ENCODE results near the gene DBI.
"Not testable (repeated sequence)": the region's sequence is repeated elsewhere in the genome, so short reads cannot be mapped to it uniquely, and the experiment has no call there.

DBI gene

DNA sequence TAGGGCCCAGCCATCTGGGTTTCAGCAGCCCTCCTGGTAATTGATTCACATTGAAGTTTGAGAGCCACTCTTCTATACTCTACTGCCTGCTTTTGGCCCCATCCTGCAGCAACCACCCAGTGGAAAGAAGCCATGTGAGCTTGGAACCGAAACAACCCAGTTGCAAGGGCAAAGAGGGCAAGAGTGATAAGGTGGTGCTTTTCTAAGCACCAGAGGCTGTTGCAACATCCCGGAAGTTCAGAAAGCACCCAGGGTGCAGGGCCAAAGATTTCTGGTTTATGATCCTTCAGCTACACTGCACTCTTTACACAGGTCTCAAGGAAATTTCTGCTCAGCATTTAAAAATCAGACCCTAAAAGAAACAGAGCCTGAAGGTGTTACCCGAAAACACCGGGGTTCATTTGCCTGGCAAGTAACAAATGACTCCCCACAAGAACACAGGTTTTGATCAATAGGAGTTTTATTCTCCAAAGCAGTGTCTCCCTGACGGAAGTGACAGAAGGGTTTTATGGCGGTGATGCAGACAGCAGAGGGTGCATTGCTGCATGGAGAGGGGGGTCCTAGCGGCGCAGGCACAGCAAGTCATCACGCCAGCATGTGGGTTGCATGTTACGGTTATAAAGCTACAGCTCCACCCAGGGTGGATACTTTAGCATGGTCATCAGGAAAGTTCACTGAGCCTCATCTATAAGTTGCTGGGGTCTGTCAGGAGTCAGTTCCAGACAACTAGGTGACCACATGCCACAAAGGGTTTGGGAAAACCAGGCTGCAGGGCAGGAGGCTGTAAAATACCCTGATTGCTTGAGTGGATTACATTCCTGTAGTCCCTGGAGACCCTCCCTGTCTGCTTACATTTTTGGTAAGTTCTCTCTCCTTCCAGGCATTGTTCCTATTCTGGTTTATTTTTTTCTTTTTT is 36.1 kb downstream of the DBI start:
- DNase-seq: no peak

DNA sequence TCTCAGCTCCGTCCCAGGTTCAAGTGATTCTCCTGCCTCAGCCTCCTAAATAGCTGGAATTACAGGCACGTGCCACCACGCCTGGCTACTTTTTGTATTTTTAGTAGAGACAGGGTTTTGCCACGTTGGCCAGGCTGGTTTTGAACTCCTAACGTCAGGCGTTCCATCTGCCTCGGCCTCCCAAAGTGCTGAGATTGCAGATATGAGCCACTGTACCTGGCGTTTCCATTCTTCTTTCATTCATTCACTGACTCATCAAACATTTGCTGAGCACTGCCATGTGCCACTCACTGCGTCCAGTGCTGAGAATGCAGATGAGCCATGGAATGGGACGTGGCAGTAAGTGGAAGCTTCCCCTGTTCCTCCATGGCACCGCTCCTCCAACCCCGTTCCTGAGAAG is 36.8 kb downstream of the DBI start:
- not testable (repeated sequence) for DNase-seq

DNA sequence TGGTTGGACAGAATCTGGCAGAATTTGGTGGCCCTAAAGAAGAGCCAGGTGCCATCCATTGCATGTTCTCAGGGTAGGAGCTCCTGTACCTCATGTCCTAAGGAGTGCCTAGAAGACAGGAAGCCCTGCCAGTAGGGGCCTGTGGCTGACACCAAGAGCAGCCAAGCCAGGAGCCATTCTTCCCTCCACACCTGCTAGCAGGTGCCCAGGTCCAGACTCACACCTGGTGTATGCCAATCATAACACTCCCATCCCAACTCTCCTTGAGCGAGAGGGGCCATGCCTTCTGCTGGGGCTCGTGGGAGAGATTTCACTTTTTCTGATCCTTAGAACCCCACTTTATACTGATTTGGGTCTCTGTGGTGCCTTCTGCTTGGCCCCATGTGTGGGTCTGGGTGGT is 38.4 kb downstream of the DBI start:
- DNase-seq: no peak

DNA sequence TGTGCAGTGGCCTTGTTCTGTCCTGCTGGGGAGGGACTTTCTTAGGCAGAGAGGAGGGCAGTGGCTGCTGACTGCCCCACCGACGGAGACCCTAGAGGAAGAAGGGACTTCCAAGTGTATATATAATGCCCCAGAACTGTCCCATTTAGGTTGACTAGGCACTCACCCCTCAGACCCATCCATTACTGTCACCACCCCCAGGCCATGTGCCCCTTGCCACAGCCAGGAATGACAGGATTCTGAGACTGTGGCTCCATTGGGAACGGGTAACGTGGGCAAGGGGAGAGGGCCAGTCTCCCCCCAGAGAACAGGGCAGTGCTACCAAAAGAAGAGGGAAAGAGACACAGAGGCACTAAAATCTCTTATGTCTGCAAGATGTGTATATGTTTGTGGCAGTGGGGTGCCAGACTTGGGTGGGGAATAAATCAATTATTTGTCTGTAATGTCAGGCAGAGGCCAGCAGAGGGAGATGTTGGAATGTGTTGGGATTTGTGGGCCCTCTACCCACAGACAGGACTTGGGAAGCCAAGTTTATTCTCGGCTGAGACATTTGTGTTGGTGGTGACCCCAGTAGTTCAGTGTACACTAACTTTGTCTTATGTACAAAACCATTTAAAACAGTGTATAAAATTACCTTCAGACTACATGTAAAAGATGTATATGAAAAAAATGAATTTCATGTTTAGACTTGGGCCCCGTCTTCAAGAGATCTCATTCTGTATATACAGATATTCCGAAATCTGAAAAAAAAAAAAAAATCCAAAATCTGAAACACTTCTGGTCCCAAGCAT is 40.8 kb downstream of the DBI start:
- DNase-seq: no peak

DNA sequence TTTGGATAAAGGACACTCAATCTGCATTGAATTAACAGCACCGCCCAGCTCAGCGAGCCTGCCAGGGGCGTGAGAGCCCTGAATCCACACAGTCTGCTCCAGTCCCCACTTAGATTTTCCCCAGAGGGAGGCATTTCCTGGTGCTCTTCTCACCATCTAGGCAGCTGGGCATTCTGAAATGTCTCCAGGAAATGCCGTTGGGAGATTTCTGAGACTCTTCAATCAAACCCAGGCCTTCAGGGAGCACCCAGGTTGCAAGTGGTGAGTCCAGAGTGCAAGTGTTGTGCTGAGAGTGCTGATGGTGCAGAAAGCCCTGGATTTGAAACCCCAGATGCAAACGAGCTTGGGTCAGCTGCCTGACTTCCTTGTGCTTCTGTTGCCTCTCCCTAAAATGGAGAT is 41.4 kb downstream of the DBI start:
- DNase-seq: no peak

DNA sequence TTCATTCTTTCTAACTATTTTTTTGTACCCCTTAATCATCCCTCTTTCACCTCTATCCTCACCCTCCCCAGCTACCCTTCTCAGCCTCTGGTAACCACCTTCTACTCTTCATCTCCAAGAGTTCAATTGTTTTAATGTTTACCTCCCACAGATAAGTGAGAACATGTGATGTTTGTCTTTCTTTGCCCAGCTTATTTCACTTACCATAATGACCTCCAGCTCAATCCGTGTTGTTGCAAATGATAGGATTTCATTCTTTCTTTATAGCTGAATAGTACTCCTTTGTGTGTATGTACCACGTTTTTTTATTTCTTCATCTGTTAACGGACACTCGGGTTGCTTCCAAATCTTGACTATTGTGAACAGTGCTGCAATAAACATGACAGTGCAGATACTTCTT is 42.7 kb downstream of the DBI start:
- DNase-seq: no peak

DNA sequence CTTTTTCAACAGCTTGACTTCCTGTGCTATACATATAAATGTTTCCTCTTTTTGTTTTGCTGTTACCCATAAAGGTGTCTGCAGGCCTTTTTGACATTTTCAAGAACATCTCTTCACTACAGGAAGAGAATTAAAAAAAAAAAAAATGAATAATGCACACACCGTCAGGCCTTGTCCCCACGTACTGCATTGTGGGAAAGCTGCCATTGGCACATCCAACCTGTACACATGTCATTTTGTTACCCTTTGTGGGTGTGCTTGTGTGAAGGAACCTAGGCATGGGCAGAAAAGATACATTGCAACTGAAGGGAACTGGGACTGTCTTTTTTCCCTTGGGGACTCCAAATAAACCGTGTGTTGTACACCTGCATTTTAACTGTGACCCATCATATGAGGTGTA is 48.1 kb downstream of the DBI start:
- no peak for DNase-seq

DNA sequence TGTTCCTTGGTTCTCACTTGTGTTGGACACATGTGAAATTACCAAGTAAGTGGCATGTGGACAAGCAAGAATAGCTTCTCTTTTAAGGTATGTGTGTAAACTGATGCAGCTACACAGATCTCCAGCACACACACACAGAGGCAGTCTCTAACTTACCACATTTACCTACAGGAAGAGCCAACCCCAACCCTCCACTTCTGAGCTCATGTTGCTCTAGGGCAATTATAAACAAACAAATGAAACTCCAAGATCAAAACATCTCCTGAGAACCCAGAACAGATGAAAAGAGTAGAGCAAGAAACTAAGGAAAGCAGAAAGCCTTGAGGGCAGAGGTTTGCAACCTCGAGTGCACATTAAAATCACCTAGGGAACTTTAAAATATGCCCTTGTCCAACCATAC is 48.9 kb downstream of the DBI start:
- DNase-seq: no peak

DNA sequence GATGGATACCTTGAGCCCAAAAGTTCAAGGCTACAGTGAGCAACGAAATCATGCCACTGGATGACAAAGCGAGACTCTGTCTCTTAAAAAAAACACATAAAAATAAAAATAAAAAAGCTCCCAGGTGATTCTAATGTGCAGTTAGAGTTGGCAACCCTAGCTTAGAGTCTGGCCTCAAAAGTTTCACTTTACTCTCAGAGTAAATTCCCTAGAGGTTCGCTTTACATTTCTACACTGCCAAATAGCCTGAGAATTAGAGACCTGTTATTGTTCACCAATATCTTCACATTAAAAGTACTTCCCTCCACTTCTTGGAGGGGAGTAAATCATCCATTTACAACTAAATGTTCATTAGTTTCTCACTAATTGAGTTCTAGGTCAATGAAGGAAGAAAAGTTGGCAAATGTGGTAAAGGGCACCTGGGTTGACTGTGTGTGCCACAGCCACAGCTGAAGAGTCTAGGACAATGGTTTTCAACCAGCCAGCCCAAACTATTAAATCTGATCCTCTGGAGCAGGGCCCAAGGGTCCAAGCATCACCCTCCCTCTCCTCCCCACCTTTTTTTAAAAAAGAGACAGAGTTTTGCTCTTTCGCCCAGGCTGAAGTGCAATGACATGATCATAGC is 49.6 kb downstream of the DBI start:
- DNase-seq: no peak

DNA sequence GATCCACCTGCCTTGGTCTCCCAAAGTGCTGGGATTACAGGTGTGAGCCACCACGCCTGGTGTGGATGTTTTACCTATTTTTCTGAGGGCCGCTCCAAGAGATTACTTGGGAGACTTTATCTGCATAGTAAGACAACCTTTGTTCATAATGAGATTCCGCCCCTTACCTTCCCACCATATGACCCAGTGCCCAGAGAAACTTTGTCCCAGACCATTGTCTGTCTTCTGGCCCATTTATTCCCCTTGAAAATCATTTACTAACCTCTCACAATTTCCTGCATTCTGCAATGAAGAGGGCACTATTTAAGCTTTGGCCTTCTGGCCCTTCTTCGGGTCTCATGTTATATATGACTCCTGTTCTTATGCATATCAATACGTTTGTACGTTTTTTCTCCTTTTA is 51.1 kb downstream of the DBI start:
- DNase-seq: no peak

DNA sequence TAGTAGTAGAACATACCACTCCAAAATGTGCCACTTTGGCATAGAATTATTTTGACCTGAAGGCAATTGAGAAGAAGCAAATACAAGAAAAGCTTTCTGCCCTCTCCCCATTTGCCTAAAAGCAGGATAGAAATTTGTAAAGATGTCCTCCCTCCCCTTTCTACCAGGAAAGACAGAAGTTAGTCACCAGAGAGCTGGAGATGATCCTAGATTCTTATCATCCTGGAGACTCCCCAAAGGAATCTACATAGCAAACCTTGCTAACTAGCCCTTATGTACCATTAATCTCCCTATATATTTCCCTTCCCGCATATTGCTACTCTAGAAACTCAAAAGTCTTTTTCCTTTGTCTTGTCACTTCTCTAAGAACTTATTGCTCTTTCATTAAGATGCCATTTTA is 52.3 kb downstream of the DBI start:
- DNase-seq: no peak

DNA sequence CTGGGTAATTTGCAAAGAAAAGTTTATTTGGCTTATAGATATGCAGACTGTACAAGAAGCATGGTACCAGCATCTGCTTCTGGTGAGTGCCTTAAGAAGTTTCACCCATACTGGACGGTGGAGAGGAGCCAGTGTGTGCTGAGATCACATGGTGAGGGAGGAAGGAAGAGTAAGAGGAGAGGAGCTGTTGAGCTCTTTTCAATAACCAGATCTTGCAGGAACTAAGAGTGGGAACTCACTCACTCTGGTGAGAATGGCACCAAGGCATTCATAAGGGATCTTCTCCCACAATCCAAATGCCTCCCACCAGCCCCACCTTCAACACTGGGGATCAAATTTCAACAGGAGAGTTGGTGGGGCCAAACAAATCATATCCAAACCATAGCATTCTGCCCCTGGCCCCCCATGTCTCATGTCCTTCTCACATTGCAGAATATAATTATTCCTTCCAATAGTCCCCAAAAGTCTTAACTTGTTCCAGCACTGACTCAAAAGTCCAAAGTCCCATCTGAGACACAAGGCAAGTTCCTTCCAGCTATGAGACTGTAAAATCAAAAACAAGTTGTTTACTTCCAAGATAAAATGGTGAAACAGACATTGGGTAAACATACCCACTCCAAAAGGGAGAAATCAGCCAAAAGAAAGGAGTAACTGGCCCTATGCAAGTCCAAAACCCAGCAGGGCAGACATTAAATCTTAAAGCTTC is 53.2 kb downstream of the DBI start:
- no peak for DNase-seq

DNA sequence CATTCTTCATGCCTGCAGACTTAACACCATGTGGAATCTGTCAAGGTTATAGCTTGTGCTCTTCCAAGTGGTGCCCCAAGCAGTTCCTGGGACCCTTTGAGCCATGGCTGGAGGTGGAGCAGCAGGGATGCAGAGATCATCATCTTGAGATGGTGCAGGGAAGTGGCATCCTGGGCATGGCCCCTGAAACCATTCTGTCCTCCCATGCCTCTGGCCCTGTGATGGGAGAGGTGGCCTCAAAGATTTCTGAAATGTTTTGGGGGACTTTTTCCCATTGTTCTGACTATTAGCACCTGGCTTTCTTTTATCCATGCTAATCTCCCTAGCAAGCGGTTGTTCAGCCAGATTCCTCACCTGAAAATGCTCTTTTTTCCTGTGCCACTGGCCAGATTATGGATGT is 54.5 kb downstream of the DBI start:
- no peak for DNase-seq

DNA sequence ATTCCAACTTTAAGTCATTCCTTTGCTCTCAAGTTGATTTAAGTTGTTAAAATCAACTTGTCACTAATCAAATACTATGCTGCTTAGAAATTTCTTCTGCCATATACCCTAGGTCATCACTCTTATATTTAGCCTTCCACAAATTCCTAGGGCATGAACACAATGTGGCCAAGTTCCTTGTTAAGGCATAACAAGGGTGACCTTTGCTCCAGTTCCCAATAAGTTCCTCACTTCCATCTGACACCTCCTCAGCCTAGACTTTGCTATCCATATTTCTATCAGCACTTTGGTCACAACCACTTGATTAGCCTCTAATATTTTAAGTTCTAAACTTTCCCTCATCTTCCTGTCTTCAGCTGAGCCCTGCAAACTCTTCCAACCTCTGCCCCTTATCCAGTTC is 55.0 kb downstream of the DBI start:
- no peak for DNase-seq
